Measurements from ENCODE around the gene SELENOO. TPM values are rescaled to one million over a fixed set of nuclear protein-coding genes. Genes with fewer than 3 reads are reported as not detected.

Gene SELENOO
- total RNA-seq, 1 experiment from 2014 or later: 32.8 TPM

DNA sequence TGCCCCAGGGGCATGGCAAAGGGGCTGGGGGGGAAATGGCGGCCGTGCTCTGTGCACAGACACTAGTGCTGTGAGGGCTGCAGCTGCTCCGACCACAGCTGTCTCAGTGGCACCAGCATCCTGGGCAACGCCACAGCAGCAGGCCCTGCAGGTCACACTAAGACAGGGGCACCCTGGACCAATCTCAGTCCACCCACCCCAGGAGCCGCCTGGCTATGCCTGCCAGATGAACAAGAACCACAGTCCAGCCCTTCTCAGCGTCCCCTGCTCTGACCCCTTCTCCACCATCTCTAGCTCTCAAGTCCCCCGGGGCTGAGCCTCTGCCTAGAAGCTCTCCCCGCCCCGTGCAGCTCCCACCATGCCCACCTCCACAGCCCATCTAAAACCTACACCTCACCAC, 27.6 kb downstream of the SELENOO start:
- no TSS peak for BruUV-seq (replicated peaks)
- intact Hi-C loops (cut with micrococcal nuclease): no loop called here
- no peaks in the 10 kb centered on the region for H3K27me3 ChIP-seq (ENCODE audit: low read length)

DNA sequence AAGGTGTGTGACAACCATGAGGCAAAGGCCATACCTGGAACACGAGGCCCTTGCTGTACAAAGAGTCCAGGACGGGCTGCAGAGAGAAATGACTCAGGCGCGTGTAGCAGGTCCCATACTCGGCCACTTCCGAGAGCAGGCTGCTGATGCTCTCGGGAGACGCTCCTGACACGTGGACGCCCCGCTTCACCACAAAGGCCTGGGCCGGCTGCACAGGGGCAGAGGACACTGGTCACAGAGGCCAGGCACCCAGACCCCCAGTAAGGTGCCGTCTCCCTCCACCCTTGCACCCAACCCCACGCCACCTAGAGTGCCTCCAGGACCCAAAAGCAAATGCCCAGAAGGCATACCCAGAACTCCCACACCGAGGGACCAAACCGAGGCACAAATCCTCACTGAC, 28.6 kb downstream of the SELENOO start:
- H3K27me3 ChIP-seq (ENCODE audit: low read length): no peaks in the 10 kb centered on the region
- DNase-seq: no peak
- CTCF ChIA-PET: no interaction called here
- POLR2A ChIA-PET (ENCODE audit: unreplicated experiment): no interaction called here
- no peak overlapping the region for H2AFZ ChIP-seq (ENCODE audit: low read length)
- no peaks in the 10 kb centered on the region for H3K79me2 ChIP-seq (ENCODE audit: low read length)
- no peaks in the 10 kb centered on the region for H3K9me2 ChIP-seq (replicated peaks; ENCODE audit: low read length)
- intact Hi-C loops (cut with micrococcal nuclease): no loop called here
- no peak overlapping the region for H3K4me2 ChIP-seq (ENCODE audit: low read length)
- H3K9ac ChIP-seq (ENCODE audit: low read length): no peak overlapping the region
- no peak for ATAC-seq
- TF ChIP-seq, protein P1, sequence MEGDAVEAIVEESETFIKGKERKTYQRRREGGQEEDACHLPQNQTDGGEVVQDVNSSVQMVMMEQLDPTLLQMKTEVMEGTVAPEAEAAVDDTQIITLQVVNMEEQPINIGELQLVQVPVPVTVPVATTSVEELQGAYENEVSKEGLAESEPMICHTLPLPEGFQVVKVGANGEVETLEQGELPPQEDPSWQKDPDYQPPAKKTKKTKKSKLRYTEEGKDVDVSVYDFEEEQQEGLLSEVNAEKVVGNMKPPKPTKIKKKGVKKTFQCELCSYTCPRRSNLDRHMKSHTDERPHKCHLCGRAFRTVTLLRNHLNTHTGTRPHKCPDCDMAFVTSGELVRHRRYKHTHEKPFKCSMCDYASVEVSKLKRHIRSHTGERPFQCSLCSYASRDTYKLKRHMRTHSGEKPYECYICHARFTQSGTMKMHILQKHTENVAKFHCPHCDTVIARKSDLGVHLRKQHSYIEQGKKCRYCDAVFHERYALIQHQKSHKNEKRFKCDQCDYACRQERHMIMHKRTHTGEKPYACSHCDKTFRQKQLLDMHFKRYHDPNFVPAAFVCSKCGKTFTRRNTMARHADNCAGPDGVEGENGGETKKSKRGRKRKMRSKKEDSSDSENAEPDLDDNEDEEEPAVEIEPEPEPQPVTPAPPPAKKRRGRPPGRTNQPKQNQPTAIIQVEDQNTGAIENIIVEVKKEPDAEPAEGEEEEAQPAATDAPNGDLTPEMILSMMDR (conservative IDR thresholded peaks at IDR 0.05; ENCODE audit: low read depth, low read length): no peak
- TF ChIP-seq EZH2phosphoT487 (IDR thresholded peaks at IDR 0.05; ENCODE audit: borderline replicate concordance, low read length): no peak
- TF ChIP-seq EZH2 (IDR thresholded peaks at IDR 0.05; ENCODE audit: low read length, unreplicated experiment): no peak
- no peaks in the 10 kb centered on the region for H3F3A ChIP-seq (ENCODE audit: low read length, unreplicated experiment)
- no peaks in the 10 kb centered on the region for H3K4me1 ChIP-seq (ENCODE audit: insufficient read depth, low read length)
- no peak overlapping the region for H3K27ac ChIP-seq (ENCODE audit: low read length)
- no peak overlapping the region for H3K4me3 ChIP-seq (ENCODE audit: low read length)
- H4K20me1 ChIP-seq (ENCODE audit: low read length): no peaks in the 10 kb centered on the region
- no peaks in the 10 kb centered on the region for H3K36me3 ChIP-seq (ENCODE audit: low read depth, low read length)
- no TSS peak for BruUV-seq (replicated peaks)
- H3K9me3 ChIP-seq (ENCODE audit: low read length): no peaks in the 10 kb centered on the region

More for the DNA sequence above, 27.6 kb downstream of the SELENOO start:
- no peaks in the 10 kb centered on the region for H3F3A ChIP-seq (ENCODE audit: low read length, unreplicated experiment)
- ATAC-seq: no peak
- no peaks in the 10 kb centered on the region for H3K36me3 ChIP-seq (ENCODE audit: low read depth, low read length)
- H3K4me3 ChIP-seq (ENCODE audit: low read length): no peak overlapping the region
- ChIA-PET CTCF (no interaction called here), POLR2A (ENCODE audit: unreplicated experiment) (no interaction called here)
- H3K4me2 ChIP-seq (ENCODE audit: low read length): no peak overlapping the region
- no peak overlapping the region for H3K9ac ChIP-seq (ENCODE audit: low read length)
- no peaks in the 10 kb centered on the region for H4K20me1 ChIP-seq (ENCODE audit: low read length)
- TF ChIP-seq EZH2 (IDR thresholded peaks at IDR 0.05; ENCODE audit: low read length, unreplicated experiment) (no peak), EZH2phosphoT487 (IDR thresholded peaks at IDR 0.05; ENCODE audit: borderline replicate concordance, low read length) (no peak)
- TF ChIP-seq, protein P1 (conservative IDR thresholded peaks at IDR 0.05; ENCODE audit: low read depth, low read length): no peak
- H3K4me1 ChIP-seq (ENCODE audit: insufficient read depth, low read length): no peaks in the 10 kb centered on the region
- H2AFZ ChIP-seq (ENCODE audit: low read length): no peak overlapping the region
- no peaks in the 10 kb centered on the region for H3K9me2 ChIP-seq (replicated peaks; ENCODE audit: low read length)
- no peak overlapping the region for H3K27ac ChIP-seq (ENCODE audit: low read length)
- DNase-seq: no peak
- no peaks in the 10 kb centered on the region for H3K79me2 ChIP-seq (ENCODE audit: low read length)
- H3K9me3 ChIP-seq (ENCODE audit: low read length): no peaks in the 10 kb centered on the region

DNA sequence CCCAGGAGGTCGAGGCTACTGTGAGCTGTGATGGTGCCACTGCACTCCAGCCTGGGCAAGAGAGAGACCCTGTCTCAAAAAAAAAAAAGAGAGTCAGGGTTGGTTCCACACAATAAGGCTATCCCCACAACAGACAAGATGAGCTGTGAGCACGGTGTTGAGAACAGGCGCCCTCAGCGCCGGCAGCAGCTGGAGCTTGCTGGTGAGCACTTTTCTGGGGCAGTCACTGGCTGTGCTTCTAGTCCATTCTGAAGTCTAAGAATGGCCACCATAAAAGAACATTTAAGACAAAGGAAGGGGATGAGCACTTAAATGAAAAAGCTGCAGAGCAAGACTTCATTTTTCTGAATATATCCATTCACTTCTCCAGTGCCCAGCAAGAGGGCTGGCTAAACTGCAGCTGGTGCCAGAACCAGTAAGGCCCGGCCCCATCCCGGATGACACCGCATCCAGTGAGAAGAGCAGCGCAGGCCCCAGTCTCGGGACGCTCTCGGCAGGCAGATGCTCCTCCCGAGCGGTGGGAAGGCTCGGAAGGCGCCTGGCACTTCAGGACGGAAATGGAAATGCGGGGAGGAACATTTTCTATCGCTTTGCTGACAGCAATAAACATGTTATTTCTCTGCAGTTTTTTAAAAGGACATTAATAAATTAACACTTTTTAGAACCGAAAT, 31.8 kb downstream of the SELENOO start:
- H3F3A ChIP-seq (ENCODE audit: low read length, unreplicated experiment): no peaks in the 10 kb centered on the region
- CTCF ChIA-PET: no interaction called here
- no peaks in the 10 kb centered on the region for H3K36me3 ChIP-seq (ENCODE audit: low read depth, low read length)
- no peaks in the 10 kb centered on the region for H3K9me3 ChIP-seq (ENCODE audit: low read length)
- no peak overlapping the region for H3K4me2 ChIP-seq (ENCODE audit: low read length)
- no peaks in the 10 kb centered on the region for H4K20me1 ChIP-seq (ENCODE audit: low read length)
- intact Hi-C loops (cut with micrococcal nuclease): no loop called here
- H3K9me2 ChIP-seq (replicated peaks; ENCODE audit: low read length): no peaks in the 10 kb centered on the region
- DNase-seq (no peak), ATAC-seq (no peak)
- H3K4me3 ChIP-seq (ENCODE audit: low read length): no peak overlapping the region
- TF ChIP-seq EZH2 (IDR thresholded peaks at IDR 0.05; ENCODE audit: low read length, unreplicated experiment): no peak
- TF ChIP-seq EZH2phosphoT487 (IDR thresholded peaks at IDR 0.05; ENCODE audit: borderline replicate concordance, low read length): no peak
- TF ChIP-seq, protein P1 (conservative IDR thresholded peaks at IDR 0.05; ENCODE audit: low read depth, low read length): no peak
- no peak overlapping the region for H2AFZ ChIP-seq (ENCODE audit: low read length)
- POLR2A ChIA-PET (ENCODE audit: unreplicated experiment): no interaction called here
- no peak overlapping the region for H3K9ac ChIP-seq (ENCODE audit: low read length)
- peaks cover 28% of the 10 kb centered on the region for H3K79me2 ChIP-seq (ENCODE audit: low read length)
- no TSS peak for BruUV-seq (replicated peaks)
- H3K27me3 ChIP-seq (ENCODE audit: low read length): no peaks in the 10 kb centered on the region
- H3K4me1 ChIP-seq (ENCODE audit: insufficient read depth, low read length): no peaks in the 10 kb centered on the region
- H3K27ac ChIP-seq (ENCODE audit: low read length): no peak overlapping the region

All from PC-3 (cell line).